NCI-H2227 (cell line): ENCODE measurements around the gene DNAH2.
A peak's percentile ranks its signal among the peaks of the same experiment; 100 is the strongest.

Source experiments
- DNase-seq: peaks from one replicate; lab custom pipeline; 2025; ENCODE audit not compliant: unreplicated experiment; lab: John Stamatoyannopoulos, UW

DNAH2 gene

DNA sequence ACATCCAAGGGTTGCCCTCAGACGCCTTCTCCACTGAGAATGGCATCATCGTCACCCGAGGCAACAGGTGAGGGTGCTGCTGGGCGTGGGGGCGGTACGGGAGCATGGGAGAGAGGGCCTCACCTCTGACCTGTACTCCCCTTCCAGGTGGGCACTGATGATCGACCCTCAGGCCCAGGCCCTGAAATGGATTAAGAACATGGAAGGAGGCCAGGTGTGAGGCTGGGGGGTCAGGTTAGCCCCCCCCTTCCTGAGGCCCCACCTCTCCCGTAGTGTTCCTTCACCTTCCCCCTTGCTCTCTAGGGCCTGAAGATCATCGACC is 100.1 kb downstream of the DNAH2 start:
- DNase-seq, result no peak

DNA sequence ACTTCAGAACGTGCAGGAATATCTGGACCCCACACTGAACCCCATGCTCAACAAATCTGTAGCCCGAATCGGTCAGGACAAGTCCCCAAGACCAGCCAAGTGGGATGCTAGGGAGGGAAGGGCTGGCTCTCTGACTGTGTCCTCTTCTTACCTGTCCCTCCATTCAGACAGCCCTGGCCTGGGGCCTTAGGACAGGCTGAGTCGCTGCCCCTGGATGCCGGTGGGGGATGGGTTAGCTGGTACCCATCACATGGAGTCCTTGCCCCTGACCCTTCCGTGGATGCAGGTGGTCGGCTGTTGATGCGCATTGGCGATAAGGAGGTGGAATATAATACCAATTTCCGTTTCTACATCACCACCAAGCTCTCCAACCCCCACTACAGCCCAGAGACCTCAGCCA is 100.5 kb downstream of the DNAH2 start:
- DNase-seq, result no peak

DNA sequence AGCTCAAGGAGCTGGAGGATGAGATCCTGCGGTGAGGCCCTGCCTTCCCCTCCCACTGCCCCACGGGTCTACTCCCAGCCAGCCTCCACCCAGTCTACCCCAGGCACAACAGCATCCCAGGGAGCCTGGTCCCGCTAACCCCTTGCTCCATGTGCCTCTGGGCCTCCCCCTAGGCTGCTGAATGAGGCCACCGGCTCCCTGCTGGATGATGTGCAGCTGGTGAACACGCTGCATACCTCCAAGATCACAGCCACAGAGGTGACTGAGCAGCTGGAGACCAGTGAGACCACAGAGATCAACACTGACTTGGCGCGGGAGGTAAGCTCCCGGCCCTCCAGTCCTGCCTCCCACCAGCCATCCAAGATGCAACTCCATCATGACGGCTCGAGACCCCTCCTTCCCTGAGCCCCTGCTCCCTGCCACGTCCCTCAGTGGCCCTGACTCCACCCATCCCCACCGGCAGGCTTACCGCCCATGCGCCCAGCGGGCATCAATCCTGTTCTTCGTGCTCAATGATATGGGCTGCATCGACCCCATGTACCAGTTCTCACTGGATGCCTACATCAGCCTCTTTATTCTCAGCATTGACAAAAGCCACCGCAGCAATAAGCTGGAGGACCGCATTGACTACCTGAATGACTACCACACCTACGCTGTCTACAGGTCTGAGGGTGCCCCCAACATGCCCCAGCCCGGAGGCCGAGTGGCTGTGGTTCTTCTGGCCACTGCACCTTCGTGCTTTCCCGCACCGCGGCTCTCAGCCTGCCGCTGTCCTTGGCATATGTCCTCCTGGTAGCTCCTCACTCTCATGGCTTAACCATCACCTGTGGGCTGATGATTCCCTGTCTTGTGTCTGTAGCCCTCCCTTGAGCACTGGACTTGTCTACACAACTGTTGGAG is 101.5 kb downstream of the DNAH2 start:
- no peak for DNase-seq

- no peak for DNase-seq
These were observed 102.7 kb downstream of the DNAH2 start for GRCh38 chr17:7820231-7820630.

DNA sequence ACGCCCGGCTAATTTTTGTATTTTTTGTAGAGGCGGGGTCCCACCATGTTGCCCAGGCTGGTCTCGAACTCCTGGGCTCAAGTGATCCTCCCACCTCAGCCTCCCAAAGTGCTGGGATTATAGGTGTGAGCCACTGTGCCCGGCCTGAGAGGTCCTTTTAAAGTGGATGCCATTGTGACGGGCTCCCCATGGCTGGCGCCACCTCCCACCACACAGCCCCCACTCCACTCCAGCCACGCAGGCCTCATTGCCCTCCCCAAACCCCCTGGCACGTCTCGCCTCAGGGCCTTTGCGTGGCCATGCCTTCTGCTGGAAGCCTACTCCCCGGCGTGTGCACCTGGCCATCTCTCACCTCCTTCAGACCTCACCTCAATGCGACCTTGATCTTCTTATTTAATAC is 104.6 kb downstream of the DNAH2 start:
- DNase-seq, result no peak

GRCh38 chr17:7823581-7824001 is 106.0 kb downstream of the DNAH2 start:
- no peak for DNase-seq

- DNase-seq, result no peak
These were observed 106.7 kb downstream of the DNAH2 start for GRCh38 chr17:7824021-7824924.

DNA sequence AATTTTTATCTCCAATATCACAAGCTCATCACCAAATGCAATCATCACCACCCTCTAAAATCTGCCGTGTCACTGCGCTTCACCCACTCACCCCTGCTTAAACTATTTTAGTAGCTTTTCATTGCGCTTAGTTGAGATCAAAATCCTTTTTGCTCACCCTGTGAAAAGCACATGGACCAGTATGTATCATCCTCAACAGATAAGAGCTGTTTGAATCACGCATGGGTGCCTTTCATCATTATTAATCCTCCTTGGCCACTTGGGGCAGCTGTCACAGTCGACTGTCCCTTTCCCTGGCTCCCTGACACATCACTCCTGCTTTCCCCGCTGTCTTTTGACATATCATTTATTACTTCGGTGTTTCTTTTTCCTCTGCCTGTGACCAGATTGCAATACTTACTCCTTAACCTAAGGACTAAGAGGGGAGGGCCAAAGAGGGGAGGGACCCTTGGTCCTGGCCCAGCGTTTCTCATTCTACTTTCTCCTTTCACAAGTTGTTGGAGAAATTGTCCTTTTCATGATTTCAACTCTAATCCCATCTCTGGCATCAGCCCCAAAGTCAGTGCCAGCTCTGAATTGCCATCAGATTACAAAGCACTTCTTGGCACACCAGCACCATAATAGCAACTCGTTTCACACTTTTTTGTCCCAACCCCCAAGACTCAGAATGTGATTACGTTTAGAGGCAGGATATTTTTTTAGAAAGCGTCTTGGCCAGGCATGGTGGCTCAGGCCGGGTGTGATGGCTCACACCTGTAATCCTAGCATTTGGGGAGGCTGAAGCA is 107.9 kb downstream of the DNAH2 start:
- no peak for DNase-seq

- no peak for DNase-seq
These were observed 113.1 kb downstream of the DNAH2 start for GRCh38 chr17:7830616-7831015.

DNA sequence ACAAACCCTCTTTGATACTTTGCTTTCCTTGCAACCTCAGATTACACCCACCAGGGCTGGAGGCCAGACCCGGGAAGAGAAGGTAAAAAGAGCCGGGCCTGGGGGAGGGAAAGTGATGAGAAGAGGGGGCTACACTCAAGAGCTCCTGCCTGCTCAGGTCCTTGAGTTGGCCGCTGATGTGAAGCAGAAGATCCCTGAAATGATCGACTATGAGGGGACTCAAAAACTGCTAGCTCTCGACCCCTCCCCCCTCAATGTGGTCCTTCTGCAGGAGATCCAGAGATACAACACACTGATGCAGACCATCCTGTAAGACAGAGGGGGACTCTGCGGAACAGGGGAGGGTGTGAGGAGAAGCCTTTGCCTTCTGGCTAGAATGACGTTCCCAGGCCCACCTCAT is 113.7 kb downstream of the DNAH2 start:
- no peak for DNase-seq

DNA sequence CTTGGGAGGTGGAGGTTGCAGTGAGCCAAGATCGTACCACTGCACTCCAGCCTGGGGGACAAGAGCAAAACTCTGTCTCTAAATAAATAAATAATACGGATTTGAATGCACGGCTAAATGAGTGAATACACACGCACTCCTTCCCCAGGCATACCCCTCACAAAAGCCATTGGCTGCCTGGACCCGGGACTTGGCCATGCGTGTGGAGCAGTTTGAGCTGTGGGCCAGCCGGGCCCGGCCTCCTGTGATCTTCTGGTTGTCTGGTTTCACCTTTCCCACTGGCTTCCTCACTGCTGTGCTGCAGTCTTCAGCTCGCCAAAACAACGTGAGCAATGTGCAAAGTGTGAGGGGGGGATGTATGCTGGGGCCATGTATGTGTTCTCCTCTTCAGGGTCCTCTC is 114.9 kb downstream of the DNAH2 start:
- DNase-seq, result no peak

DNA sequence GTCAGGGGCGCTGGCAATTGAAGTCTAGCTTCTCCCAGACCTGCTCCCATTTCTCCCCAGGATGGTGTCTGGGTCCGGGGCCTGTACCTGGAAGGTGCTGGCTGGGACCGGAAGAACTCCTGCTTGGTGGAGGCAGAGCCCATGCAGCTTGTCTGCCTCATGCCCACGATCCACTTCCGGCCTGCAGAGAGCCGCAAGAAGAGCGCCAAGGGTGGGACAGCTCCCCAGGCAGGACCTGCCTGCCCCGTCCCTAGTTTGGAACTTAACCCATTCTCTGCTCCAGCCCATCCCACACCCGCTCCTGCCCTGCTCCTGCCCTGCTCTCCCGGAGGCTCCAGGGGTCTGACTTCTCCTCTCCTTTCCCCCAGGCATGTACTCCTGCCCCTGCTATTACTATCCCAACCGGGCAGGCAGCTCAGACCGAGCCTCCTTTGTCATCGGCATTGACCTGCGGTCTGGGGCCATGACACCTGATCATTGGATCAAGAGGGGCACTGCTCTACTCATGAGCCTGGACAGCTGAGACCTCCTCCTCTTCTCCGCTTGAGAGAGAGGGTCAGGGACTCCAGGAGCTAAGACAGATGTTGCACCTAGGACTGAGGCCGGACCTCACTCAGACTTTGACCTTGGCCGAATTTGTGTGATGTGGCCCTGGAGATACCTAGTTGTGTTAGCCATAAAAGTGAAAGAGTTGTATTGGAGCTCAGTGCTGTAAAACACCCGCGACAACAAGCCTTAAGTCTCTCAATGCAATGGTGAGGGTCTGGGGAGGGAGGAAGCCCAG is 115.7 kb downstream of the DNAH2 start:
- DNase-seq, result no peak

- peak; percentile 89 for DNase-seq
These were observed 116.4 kb downstream of the DNAH2 start, which contains the start of gene KDM6B for GRCh38 chr17:7833795-7834541. TSS of gene KDM6B (plus strand) at chr17:7834217. CDS start at chr17:7845555, 11,338 bp downstream.

GRCh38 chr17:7834542-7834956 is 117.0 kb downstream of the DNAH2 start:
- DNase-seq, result peak; percentile 50

DNA sequence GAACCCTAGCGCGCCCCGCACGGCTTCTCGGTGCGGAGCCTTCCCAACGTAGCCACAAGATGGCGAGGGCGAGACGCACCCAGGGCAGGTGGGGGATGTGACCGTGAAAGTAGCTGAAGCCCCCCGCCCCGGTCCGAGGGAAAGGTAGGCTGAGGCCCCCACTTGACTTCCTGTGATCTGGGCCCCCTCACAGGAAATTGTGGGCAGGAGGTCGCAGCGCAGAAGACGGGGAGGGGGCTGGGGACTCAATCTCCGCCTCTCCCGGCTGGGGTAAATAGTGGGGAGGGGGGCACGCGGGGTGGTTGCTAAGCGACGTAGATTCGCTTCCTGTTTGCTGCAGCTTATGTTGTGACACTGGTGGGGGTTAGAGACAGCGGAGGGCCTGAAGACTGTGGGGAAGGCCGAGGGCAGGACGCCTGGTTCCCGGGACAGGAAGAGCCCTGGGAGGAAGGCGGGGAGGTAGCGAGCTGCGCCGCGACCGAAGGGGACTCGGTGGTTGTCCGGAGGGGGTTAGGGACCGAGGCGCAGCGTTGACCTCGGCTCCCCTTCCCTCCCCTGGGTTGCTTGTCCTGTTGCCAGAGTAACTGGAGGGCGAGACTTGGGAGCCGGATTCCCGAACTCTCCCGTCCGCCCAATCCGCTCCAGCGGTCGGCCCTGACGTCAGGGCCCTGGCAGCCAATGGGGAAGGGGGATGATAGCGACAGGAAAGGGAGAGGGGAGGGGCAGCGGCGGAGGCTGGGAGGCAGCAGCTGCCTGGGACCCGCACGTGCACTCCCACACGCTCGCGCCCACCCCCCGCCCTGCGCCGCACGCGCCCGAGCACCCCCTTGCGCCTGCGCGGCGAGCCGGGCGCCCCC is 117.6 kb downstream of the DNAH2 start:
- DNase-seq, result peak; percentile 96

DNA sequence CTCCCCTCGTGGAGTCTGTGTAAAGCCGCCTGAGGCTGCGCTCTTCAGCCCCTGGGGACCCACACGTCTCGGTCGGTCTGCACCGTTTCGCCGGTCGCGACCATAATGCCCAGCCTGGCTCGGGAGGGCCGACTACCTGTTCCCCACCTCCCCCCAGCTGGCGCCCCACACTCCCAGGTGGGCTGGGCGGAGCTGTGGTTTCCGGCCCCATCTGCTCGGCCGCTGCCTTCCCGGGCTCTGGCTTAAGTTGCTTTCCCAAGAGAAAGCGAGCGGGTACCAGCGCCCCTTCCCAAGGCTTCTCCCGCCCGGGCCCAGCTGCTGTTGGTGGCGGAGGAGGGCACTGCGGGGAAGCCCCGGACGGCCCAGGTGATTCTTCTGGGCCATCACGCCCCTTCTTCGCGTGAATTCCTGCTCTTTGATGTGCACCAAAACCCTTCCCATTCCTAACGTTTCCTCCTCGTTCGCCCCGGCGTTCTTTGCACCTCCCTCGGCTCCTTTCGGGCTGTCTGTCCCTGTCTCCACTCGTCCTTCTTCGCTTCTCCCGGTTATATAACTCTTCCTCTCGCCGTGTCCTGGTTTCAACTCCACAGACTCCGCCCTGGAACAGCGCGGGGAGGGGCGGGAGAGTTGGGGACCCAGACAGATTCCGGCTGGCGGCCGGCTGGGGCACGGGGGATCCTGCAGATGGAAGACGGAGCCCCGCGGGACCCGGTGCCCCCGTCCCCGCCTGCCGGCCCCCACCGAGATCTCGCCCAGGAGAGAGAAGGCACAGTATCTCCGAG is 118.5 kb downstream of the DNAH2 start:
- peak; percentile 77 for DNase-seq

GRCh38 chr17:7836596-7837407 is 119.3 kb downstream of the DNAH2 start:
- DNase-seq, result peak; percentile 93
